HG03457 (cell line): ENCODE data around the gene CLEC9A.

Source experiments
- ATAC-seq: cut with Tn5 transposase; IDR thresholded peaks from one replicate; pipeline ENCODE4 v1.9.1; 2021; ENCODE audit warnings: moderate number of reproducible peaks; ENCODE audit not compliant: unreplicated experiment

The CLEC9A gene

DNA sequence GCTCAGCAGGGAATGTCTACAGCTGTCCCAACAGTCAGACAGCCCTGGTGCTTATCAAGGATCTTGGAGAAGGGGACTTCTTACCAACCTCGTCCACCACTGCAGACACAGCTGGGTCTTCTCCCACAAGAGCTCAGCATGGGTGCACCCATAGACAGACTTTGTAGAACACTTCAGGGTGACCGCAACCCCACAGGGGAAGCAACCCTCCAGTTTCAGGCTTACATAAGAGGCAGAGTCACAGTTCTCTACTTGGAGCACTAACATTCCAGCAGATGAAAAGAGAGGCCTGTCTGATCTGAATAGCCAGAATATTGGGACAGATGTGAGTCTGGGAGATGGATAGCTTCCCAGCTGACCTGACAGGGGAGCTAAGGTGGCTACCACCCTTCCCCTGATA is 71.8 kb downstream of the CLEC9A start:
- ATAC-seq = no peak

- ATAC-seq = no peak
Measured at GRCh38 chr12:10110256-10110844, 79.9 kb downstream of the CLEC9A start.

DNA sequence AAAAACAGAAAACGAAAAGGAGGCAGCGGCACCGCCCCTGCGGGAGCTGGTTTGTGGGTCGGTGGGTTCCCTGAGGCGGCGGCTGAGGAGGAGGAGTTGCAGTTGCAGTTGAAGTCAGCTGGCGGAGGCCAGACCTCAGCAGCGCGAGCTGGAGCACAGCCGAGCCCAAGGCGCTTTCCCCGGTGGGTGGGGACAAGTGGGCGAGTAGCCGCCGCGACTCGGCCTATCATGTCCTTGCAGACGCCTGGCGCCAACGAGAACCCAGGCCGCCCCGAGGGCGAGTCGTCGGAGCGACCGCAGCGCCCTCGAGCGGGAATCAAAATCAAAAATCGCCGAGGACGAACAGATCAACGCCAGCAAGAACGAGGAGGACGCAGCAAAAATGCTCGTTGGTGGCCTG is 81.0 kb downstream of the CLEC9A start:
- no peak for ATAC-seq

GRCh38 chr12:10113075-10113474 is 82.6 kb downstream of the CLEC9A start:
- ATAC-seq = no peak

GRCh38 chr12:10113920-10114319 is 83.4 kb downstream of the CLEC9A start:
- ATAC-seq = no peak

DNA sequence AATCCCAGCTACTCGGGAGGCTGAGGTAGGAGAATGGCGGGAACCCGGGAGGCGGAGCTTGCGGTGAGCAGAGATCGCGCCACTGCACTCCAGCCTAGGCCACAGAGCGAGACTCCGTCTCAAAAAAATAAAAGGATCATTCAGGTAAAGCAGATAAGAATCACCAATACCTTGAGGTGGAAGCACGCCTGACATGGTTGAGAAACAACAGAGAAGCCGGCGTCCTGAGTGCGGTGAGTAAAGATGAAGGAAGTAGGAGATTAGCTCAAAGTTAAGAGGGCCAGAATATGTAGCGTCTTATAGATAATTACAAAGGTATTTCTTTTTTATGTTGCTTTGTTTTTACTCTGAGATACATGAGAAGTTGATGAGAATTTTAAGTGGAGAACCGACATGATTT is 84.8 kb downstream of the CLEC9A start:
- ATAC-seq = no peak
